ENCODE data around the gene CALHM4. TPM values are rescaled to one million over a fixed set of nuclear protein-coding genes. Genes with fewer than 3 reads are reported as not detected.
"Not testable (repeated sequence)": the region's sequence is repeated elsewhere in the genome, so short reads cannot be mapped to it uniquely, and the experiment has no call there.

The CALHM4 gene
- total RNA-seq, 2 experiments from 2014 or later, result not detected

- H3K27me3 Mint-ChIP-seq, POLR2A ChIA-PET, DNase-seq, H3K9me3 Mint-ChIP-seq, H3K27ac Mint-ChIP-seq, H3K4me3 Mint-ChIP-seq, H3K4me1 Mint-ChIP-seq, CTCF ChIA-PET: not testable (repeated sequence)
- H3K36me3 Mint-ChIP-seq (ENCODE audit: low read depth), result peaks cover 12% of the 10 kb centered on the region
Measured at GRCh38 chr6:116604868-116605267, 51.3 kb downstream of the CALHM4 start.

- CTCF ChIA-PET, result no interaction called here
Measured at GRCh38 chr6:116605935-116606334, 52.4 kb downstream of the CALHM4 start.

More at GRCh38 chr6:116605935-116606334, 52.4 kb downstream of the CALHM4 start:
- Mint-ChIP-seq H3K27me3 (peaks cover 6% of the 10 kb centered on the region), H3K27ac (no peak overlapping the region), H3K36me3 (ENCODE audit: low read depth) (peaks cover 10% of the 10 kb centered on the region), H3K4me1 (no peaks in the 10 kb centered on the region), H3K4me3 (no peak overlapping the region), H3K9me3 (peaks cover 3% of the 10 kb centered on the region)
- DNase-seq, result no peak
- POLR2A ChIA-PET, result no interaction called here

Other genes with a start within 250 kb of the CALHM4 start
- gene DSE, start 182.8 kb upstream of the CALHM4 start, total RNA-seq, result 1 to 10 TPM; 3.6 to 4.2 TPM
- gene CALHM6, start 92.4 kb upstream of the CALHM4 start, total RNA-seq, result 10 to 100 TPM in 1 of 2 experiments, 1 to 10 TPM in 1; 7.7 to 10.3 TPM
- gene CALHM5, start 42.1 kb upstream of the CALHM4 start, total RNA-seq, result not detected
- gene TRAPPC3L, start 8.1 kb upstream of the CALHM4 start, total RNA-seq, result not detected
- gene RWDD1, start 17.8 kb downstream of the CALHM4 start, total RNA-seq, result 10 to 100 TPM; 39.9 to 51.6 TPM
- under 1 TPM; 0.15 to 0.19 TPM for gene RSPH4A, start 62.7 kb downstream of the CALHM4 start, total RNA-seq
- 10 to 100 TPM; 15.8 to 18.6 TPM for gene ZUP1, start 115.0 kb downstream of the CALHM4 start, total RNA-seq
- gene KPNA5, start 127.5 kb downstream of the CALHM4 start, total RNA-seq, result 10 to 100 TPM; 10.1 to 14.1 TPM
- gene FAM162B, start 212.0 kb downstream of the CALHM4 start, total RNA-seq, result not detected

Measured in activated CD4-positive, alpha-beta T cell treated with anti-CD3 and anti-CD28 coated beads, Interleukin-2, amount 10 ng/mL, durations not matched to agents 7 days and 5 days (primary cell).